ENCODE measurements around the gene NUP188.

DNA sequence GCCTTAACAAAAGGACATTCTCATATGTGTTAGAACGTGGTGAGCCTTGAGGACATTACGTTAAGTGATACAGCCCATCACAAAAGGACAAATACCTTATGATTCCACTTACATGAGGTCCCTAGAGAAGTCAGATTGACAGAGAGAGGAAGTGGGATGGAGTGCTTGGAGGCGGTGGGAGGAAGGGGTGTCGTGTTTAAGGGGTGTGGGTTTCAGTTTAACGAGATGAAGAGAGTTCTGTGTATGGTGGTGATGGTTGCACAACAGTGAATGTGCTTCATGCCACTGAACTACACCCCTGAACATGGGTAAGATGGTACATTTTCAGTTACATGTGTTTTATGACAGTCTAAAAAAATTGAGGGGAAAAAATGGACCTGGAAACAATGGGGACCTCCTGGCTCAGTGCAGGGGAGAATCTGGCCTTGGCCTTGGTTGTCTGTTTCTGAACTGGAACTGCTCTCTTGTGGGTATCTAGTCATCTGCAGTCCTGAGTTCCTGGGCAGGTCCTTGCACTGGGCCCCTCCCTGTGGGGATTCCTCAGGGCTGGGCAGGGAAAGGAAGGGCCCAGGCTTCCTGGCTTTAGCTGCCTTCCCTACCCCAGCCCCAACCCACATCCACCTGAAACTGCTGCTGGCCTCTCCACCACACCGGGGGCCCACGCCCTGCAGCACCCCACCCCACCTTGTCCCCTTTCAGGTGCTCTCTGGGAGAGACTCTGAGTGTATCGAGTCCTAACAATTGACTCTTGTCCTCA, 47.8 kb upstream of the NUP188 start:
- TF ChIP-seq, protein P1, sequence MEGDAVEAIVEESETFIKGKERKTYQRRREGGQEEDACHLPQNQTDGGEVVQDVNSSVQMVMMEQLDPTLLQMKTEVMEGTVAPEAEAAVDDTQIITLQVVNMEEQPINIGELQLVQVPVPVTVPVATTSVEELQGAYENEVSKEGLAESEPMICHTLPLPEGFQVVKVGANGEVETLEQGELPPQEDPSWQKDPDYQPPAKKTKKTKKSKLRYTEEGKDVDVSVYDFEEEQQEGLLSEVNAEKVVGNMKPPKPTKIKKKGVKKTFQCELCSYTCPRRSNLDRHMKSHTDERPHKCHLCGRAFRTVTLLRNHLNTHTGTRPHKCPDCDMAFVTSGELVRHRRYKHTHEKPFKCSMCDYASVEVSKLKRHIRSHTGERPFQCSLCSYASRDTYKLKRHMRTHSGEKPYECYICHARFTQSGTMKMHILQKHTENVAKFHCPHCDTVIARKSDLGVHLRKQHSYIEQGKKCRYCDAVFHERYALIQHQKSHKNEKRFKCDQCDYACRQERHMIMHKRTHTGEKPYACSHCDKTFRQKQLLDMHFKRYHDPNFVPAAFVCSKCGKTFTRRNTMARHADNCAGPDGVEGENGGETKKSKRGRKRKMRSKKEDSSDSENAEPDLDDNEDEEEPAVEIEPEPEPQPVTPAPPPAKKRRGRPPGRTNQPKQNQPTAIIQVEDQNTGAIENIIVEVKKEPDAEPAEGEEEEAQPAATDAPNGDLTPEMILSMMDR (IDR thresholded peaks at IDR 0.05) = no peak
- TF ChIP-seq POLR2AphosphoS5 (IDR thresholded peaks at IDR 0.05) (peak in 1 of 3 donors; percentile 9), POLR2A (IDR thresholded peaks at IDR 0.05) (no peak), EP300 (IDR thresholded peaks at IDR 0.05; ENCODE audit: low read depth) (no peak)

Data from transverse colon (tissue), 4 donors.